Measurements from ENCODE around the gene RESF1. TPM values are rescaled to one million over a fixed set of nuclear protein-coding genes. Genes with fewer than 3 reads are reported as not detected.

RESF1 gene
- total and polyA plus RNA-seq, 10 donors: 144 to 298 (median 188) TPM

DNA sequence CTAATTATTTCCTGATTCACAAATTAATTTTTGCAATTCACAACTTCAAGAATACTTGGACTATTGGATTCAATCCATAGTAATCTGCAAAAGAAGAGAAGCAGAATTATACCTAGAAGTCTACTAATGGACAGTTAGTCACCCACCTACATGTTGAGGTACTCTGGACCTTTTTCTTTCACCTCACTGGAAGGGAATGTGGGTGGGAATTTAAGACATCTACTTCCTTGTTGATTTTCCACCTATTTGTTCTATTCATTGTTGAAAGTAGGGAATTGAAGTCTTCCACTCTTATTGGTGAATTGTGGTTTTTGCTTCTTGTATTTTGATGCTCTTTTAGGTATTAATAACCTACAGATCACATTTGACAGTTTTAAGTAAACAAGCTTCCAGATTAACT is 11.0 kb downstream of the RESF1 start:
- Histone ChIP-seq H3K27me3 (replicated peaks in 1 of 7) (no peaks in the 10 kb centered on the region), H3K4me3 (no peak overlapping the region), H3K27ac (peak overlapping the region in 1 of 8 donors; percentile 23), H3K9me3 (peaks cover 0 to 42% (median 29%) of the 10 kb centered on the region in 8 donors), H3K36me3 (peaks cover 14 to 98% (median 66%) of the 10 kb centered on the region in 6 donors), H3K4me1 (peaks cover 34 to 71% (median 49%) of the 10 kb centered on the region in 6 donors)
- intact Hi-C loops (cut with DNase I; ENCODE audit: low total_unique reads): no loop called here
- TF ChIP-seq POLR2AphosphoS5 (IDR thresholded peaks at IDR 0.05) (no peak), POLR2A (IDR thresholded peaks at IDR 0.05) (no peak), CTCF (IDR thresholded peaks at IDR 0.05 in 8 of 11, conservative IDR thresholded peaks at IDR 0.05 in 3 of 11) (no peak)
- DNase-seq: no peak

DNA sequence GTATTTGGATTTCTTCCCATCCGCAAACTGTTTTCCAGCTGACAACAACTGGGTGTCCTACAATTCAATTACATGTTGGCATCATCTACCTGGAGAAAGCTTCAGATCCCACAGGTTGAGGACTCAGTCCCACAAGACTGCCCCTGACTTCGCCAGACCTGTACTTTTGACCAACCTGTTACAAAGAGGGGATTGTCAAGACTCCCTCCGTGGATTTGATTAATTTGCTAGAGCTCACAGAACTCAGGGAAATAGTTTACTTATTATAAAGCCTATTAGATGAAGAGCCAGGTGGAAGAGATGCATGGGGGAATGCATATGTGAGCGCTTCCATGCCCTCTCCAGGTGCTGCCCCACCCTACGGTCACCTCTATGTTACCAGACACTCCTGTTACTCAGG is 14.6 kb downstream of the RESF1 start:
- Histone ChIP-seq H3K4me1 (peaks cover 7 to 38% (median 16%) of the 10 kb centered on the region in 6 donors), H3K36me3 (peaks cover 14 to 100% (median 93%) of the 10 kb centered on the region in 6 donors), H3K27me3 (replicated peaks in 1 of 7) (no peaks in the 10 kb centered on the region), H3K9me3 (peaks cover 4 to 78% (median 64%) of the 10 kb centered on the region in 8 donors), H3K27ac (no peak overlapping the region), H3K4me3 (no peak overlapping the region)
- DNase-seq: no peak
- WGBS, 5 donors: 95 to 99% (median 98%) methylated on average over 5 of the region's 5 CpGs
- TF ChIP-seq CTCF (IDR thresholded peaks at IDR 0.05 in 8 of 11, conservative IDR thresholded peaks at IDR 0.05 in 3 of 11) (no peak), POLR2A (IDR thresholded peaks at IDR 0.05) (no peak), POLR2AphosphoS5 (IDR thresholded peaks at IDR 0.05) (no peak)
- intact Hi-C loops (cut with DNase I; ENCODE audit: low total_unique reads): no loop called here

- Histone ChIP-seq H3K9me3 (peaks cover 4 to 87% (median 73%) of the 10 kb centered on the region in 8 donors), H3K36me3 (peaks cover 14 to 100% (median 95%) of the 10 kb centered on the region in 6 donors), H3K4me3 (no peak overlapping the region), H3K27ac (no peak overlapping the region), H3K27me3 (replicated peaks in 1 of 7) (no peaks in the 10 kb centered on the region), H3K4me1 (peaks cover 0 to 30% (median 9%) of the 10 kb centered on the region in 6 donors)
- TF ChIP-seq POLR2AphosphoS5 (IDR thresholded peaks at IDR 0.05): no peak
- no peak for TF ChIP-seq CTCF (IDR thresholded peaks at IDR 0.05 in 8 of 11, conservative IDR thresholded peaks at IDR 0.05 in 3 of 11)
- no peak for TF ChIP-seq POLR2A (IDR thresholded peaks at IDR 0.05)
- 87 to 95% (median 87%) methylated on average over 5 of the region's 5 CpGs for WGBS, 5 donors
- intact Hi-C loops (cut with DNase I; ENCODE audit: low total_unique reads): no loop called here
- no peak for DNase-seq
These were observed 15.5 kb downstream of the RESF1 start for GRCh38 chr12:31974673-31975072.

DNA sequence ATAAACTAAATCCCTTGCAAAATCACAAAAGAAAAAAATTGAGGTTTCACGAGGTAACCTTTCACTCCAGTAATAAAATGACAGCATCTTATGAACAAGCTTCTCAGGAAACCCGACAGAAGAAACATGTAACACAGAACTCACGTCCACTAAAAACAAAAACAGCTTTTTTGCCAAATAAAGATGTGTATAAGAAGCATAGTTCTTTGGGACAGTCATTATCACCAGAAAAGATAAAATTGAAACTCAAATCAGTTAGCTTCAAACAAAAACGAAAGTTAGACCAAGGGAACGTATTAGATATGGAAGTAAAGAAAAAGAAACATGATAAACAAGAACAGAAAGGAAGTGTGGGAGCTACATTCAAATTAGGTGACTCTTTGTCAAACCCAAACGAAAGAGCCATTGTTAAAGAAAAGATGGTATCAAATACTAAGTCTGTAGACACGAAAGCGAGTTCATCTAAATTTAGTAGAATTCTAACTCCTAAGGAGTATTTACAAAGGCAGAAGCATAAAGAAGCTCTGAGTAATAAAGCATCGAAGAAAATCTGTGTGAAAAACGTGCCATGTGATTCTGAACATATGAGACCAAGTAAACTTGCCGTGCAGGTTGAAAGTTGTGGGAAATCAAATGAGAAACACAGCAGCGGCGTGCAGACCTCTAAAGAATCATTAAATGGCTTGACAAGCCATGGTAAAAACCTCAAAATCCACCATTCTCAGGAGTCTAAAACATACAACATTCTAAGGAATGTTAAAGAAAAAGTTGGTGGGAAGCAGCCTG is 25.8 kb downstream of the RESF1 start:
- 85 to 92% (median 88%) methylated on average over 13 of the region's 13 CpGs for WGBS, 5 donors
- no peaks in the 10 kb centered on the region for H3K27me3 ChIP-seq (replicated peaks in 1 of 7)
- DNase-seq: no peak
- H3K4me3 ChIP-seq: no peak overlapping the region
- intact Hi-C loops (cut with DNase I; ENCODE audit: low total_unique reads): no loop called here
- TF ChIP-seq CTCF (IDR thresholded peaks at IDR 0.05 in 8 of 11, conservative IDR thresholded peaks at IDR 0.05 in 3 of 11) (no peak), POLR2AphosphoS5 (IDR thresholded peaks at IDR 0.05) (peak in 1 of 3 donors; percentile 41)
- peaks cover 2 to 72% (median 55%) of the 10 kb centered on the region in 8 donors for H3K9me3 ChIP-seq
- peak overlapping the region in 1 of 8 donors; percentile 1 for H3K27ac ChIP-seq
- H3K36me3 ChIP-seq: peaks cover 16 to 95% (median 47%) of the 10 kb centered on the region in 6 donors
- H3K4me1 ChIP-seq: peaks cover 0 to 14% (median 0%) of the 10 kb centered on the region in 6 donors

Measured in spleen (tissue), 11 donors.